Coronary artery (tissue), 2 donors: Measurements from ENCODE around the gene GALNT1.
A peak's percentile ranks its signal among the peaks of the same experiment; 100 is the strongest.

Experiments used
- DNase-seq: peaks from one replicate; pipeline ENCODE4 v3.0.0-alpha.2; 2017; ENCODE audit warnings: low spot score
- H3K27ac ChIP-seq, 2 donors: fragments of 200-600 bp; sonication (generic); one replicate each; pipeline ENCODE4 v1.5.1; 2016 to 2019
- H3K4me3 ChIP-seq: fragments of 200-600 bp; sonication (generic); 2 replicates; pipeline ENCODE4 v1.5.1; 2016; ENCODE audit warnings: mild to moderate bottlenecking, moderate library complexity
- CTCF ChIP-seq: fragments of 200-600 bp; sonication (generic); IDR thresholded peaks from one replicate; pipeline ENCODE4 v1.5.1; 2019; ENCODE audit warnings: antibody characterized with exemption

Gene GALNT1

GRCh38 chr18:35755369-35755768 is 173.8 kb downstream of the GALNT1 start:
- no peak overlapping the region for H3K4me3 ChIP-seq
- H3K27ac ChIP-seq, result no peak overlapping the region
- TF ChIP-seq CTCF, result no peak
- no peak for DNase-seq

GRCh38 chr18:35756506-35757117 is 175.1 kb downstream of the GALNT1 start:
- no peak for DNase-seq
- Histone ChIP-seq H3K27ac (no peak overlapping the region), H3K4me3 (no peak overlapping the region)
- peak; percentile 84 for TF ChIP-seq CTCF
